Testis (tissue), 3 donors: ENCODE measurements around the gene VGLL4. TPM values are rescaled to one million over a fixed set of nuclear protein-coding genes. Genes with fewer than 3 reads are reported as not detected.

Experiments
- DNase-seq: peaks from one replicate; pipeline ENCODE4 v3.0.0-alpha.2; 2019
- H3K27ac ChIP-seq, 2 donors: fragments of 200-600 bp; sonication (generic); one replicate each; pipeline ENCODE4 v1.5.1; 2019
- H3K27me3 ChIP-seq: fragments of 200-600 bp; sonication (generic); one replicate; pipeline ENCODE4 v1.5.1; 2019
- H3K36me3 ChIP-seq: fragments of 200-600 bp; sonication (generic); one replicate; pipeline ENCODE4 v1.5.1; 2017; ENCODE audit warnings: low read depth; ENCODE audit errors: missing control alignments
- H3K4me1 ChIP-seq: fragments of 200-600 bp; sonication (generic); one replicate; pipeline ENCODE4 v1.5.1; 2019
- H3K4me3 ChIP-seq, 2 donors: fragments of 200-600 bp; sonication (generic); one replicate each; pipeline ENCODE4 v1.5.1; 2017 to 2019
- H3K9me3 ChIP-seq: fragments of 200-600 bp; sonication (generic); one replicate; pipeline ENCODE4 v1.5.1; 2017
- POLR2A ChIP-seq: fragments of 450-650 bp; IDR thresholded peaks from one replicate; pipeline ENCODE4 v1.6.1; 2017; ENCODE audit warnings: antibody characterized with exemption, mild to moderate bottlenecking, moderate library complexity
- WGBS, 2 donors: methylation state at CpG; one replicate each; pipeline ENCODE4 v1.1.5; 2018; 5-methylcytosine and 5-hydroxymethylcytosine counted together
- intact Hi-C: fragments of 100-400 bp; cut with DNase I; formaldehyde crosslinking; loops from one replicate; pipeline ENCODE4 v1.15.1; 2023; ENCODE audit warnings: low total_unique reads
- polyA plus RNA-seq: library from polyadenylated mRNA; stranded (reverse); fragments of 350-450 nt; fragmentation: Illumina TruSeq; extraction: RNeasy Lipid Tissue Mini Kit (QIAGEN cat#74804); gene quantifications from one replicate; pipeline ENCODE4 v1.2.3, GENCODE V29; 2014; ENCODE audit warnings: low read depth, low replicate concordance; ENCODE audit not compliant: insufficient read depth
- total RNA-seq, 2 donors: library from RNA; depleted of rRNA; stranded (reverse); fragments of >200 nt; gene quantifications; one replicate each; pipeline ENCODE4 v1.2.3, GENCODE V29; 2016
- TF ChIP-seq, protein P1 (sequence below), 3 experiments: fragments of 450-650 bp in 2 of 3; fragments of 200-600 bp in 1 of 3; sonication (generic) in 1 of 3; IDR thresholded peaks; one replicate each; pipeline ENCODE4 v1.5.1; 2016 to 2019; ENCODE audit warnings: antibody characterized with exemption in 3 of 3, mild to moderate bottlenecking in 2 of 3, moderate library complexity in 1 of 3

The VGLL4 gene
- total and polyA plus RNA-seq, 3 donors from 2014 or later, result 72.9 to 209 (median 169) TPM

DNA sequence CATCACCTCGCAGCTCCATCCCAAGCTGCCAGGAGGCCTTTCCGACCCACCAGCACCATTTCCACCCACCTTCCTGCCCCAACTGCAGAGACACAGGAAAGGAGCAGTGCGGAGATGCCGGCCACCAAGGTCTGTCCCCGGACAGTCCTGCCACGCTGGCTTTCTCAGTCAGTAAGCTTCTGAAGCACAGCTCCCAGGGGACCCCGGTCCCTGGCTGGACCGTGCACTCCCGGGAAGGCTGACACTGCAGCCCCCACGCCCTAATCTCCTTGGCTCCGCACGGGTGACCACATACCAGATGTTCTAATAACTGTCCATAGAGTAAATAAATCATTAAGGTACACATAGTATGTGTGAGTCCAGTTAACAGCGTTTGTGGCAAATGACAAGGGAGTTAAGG lies 73.5 kb downstream of the VGLL4 start:
- Histone ChIP-seq H3K9me3 (no peaks in the 10 kb centered on the region), H3K4me3 (no peak overlapping the region), H3K4me1 (peaks cover 18% of the 10 kb centered on the region), H3K27ac (peak overlapping the region in 1 of 2 donors; percentile 61), H3K36me3 (no peaks in the 10 kb centered on the region), H3K27me3 (no peaks in the 10 kb centered on the region)
- no peak for TF ChIP-seq POLR2A
- TF ChIP-seq, protein P1, sequence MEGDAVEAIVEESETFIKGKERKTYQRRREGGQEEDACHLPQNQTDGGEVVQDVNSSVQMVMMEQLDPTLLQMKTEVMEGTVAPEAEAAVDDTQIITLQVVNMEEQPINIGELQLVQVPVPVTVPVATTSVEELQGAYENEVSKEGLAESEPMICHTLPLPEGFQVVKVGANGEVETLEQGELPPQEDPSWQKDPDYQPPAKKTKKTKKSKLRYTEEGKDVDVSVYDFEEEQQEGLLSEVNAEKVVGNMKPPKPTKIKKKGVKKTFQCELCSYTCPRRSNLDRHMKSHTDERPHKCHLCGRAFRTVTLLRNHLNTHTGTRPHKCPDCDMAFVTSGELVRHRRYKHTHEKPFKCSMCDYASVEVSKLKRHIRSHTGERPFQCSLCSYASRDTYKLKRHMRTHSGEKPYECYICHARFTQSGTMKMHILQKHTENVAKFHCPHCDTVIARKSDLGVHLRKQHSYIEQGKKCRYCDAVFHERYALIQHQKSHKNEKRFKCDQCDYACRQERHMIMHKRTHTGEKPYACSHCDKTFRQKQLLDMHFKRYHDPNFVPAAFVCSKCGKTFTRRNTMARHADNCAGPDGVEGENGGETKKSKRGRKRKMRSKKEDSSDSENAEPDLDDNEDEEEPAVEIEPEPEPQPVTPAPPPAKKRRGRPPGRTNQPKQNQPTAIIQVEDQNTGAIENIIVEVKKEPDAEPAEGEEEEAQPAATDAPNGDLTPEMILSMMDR (IDR thresholded peaks at IDR 0.05), result no peak
- no peak for DNase-seq
- intact Hi-C loops, result no loop called here
- 43 to 51% methylated on average over 13 of the region's 13 CpGs for WGBS, 2 donors

- no peaks in the 10 kb centered on the region for H3K27me3 ChIP-seq
- DNase-seq, result no peak
- H3K27ac ChIP-seq, result peak overlapping the region; percentile 24 to 74
- peaks cover 18% of the 10 kb centered on the region for H3K4me1 ChIP-seq
- intact Hi-C loops, result no loop called here
- WGBS, 2 donors, result 78 to 86% methylated on average over 11 to 13 of the region's 13 CpGs
- TF ChIP-seq POLR2A, result no peak
- TF ChIP-seq, protein P1 (IDR thresholded peaks at IDR 0.05), result no peak
- H3K4me3 ChIP-seq, result no peak overlapping the region
- no peaks in the 10 kb centered on the region for H3K36me3 ChIP-seq
- H3K9me3 ChIP-seq, result no peaks in the 10 kb centered on the region
These were observed 74.5 kb downstream of the VGLL4 start for GRCh38 chr3:11569156-11569741.

GRCh38 chr3:11568503-11569155 lies 75.1 kb downstream of the VGLL4 start:
- intact Hi-C loops, result no loop called here
- H3K27ac ChIP-seq, result peak overlapping the region; percentile 51 to 74
- no peak overlapping the region for H3K4me3 ChIP-seq
- 46 to 61% methylated on average over 26 to 29 of the region's 29 CpGs for WGBS, 2 donors
- H3K4me1 ChIP-seq, result peaks cover 18% of the 10 kb centered on the region
- DNase-seq, result peak; percentile 60
- TF ChIP-seq, protein P1 (IDR thresholded peaks at IDR 0.05), result no peak
- no peak for TF ChIP-seq POLR2A
- no peaks in the 10 kb centered on the region for H3K27me3 ChIP-seq
- H3K36me3 ChIP-seq, result no peaks in the 10 kb centered on the region
- no peaks in the 10 kb centered on the region for H3K9me3 ChIP-seq

DNA sequence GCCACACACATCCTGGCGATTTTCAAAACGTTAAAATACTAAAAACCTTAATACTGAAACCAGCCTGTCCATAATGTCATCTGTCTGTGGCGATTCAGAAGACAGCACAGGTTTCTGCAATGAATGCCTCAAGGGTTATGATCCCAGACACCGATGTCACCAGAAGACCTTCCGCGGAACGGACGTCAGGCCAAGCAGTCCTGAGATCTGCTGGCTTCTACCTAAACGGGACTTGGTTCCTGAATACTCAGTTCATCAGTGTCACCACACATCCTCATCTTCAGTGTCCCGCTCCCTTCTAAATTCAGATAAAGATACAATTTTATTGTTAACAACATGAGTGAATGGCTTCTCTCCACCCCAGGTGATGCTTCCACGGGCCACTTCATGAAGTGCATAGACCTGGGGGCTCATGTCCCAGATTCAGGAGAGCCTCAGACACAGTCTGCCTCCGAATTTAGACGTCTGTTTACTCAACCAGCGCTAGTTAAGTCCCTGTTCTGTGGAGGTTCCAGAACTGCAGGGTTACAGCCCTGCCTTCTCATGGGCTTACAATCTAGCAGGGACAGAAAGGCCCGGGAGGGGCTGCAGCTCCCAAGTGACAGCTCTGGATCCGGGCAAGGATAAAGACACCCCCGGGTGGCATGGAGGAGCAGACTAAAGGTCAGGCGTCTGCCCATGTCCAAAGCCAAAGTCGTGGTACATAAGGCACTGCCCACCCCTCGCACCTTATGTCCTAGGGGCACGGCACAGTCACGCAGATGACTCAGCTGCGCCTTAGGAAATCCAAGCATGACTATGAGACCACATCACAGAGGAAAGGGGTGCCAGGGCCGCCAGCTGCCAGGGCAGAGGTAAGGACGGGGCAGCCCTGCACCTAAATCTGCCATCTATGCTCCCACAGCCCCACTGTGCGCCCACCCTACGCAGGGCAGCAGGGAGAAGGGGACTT lies 75.9 kb downstream of the VGLL4 start:
- Histone ChIP-seq H3K27ac (peak overlapping the region; percentile 51 to 74), H3K4me1 (peaks cover 18% of the 10 kb centered on the region), H3K27me3 (no peaks in the 10 kb centered on the region), H3K36me3 (no peaks in the 10 kb centered on the region), H3K9me3 (no peaks in the 10 kb centered on the region), H3K4me3 (no peak overlapping the region)
- TF ChIP-seq, protein P1 (IDR thresholded peaks at IDR 0.05), result no peak
- TF ChIP-seq POLR2A, result no peak
- DNase-seq, result no peak
- intact Hi-C loops, result no loop called here
- WGBS, 2 donors, result 80 to 85% methylated on average over 19 to 27 of the region's 27 CpGs
